Choroid plexus epithelial cell (primary cell): ENCODE measurements around the gene KIRREL1.

Source experiments
- DNase-seq: peaks from one replicate; pipeline ENCODE4 v3.0.0-alpha.2; 2010; ENCODE audit warnings: low read depth
- H3K4me3 ChIP-seq: 2 replicates; pipeline ENCODE4 v1.5.1; 2011; ENCODE audit warnings: low read depth, mild to moderate bottlenecking, control low read depth, low read length, moderate library complexity
- CTCF ChIP-seq: conservative IDR thresholded peaks from 2 replicates; pipeline ENCODE4 v1.5.1; 2011; ENCODE audit warnings: low read depth, mild to moderate bottlenecking, control low read depth, inconsistent platforms, low read length, moderate library complexity

KIRREL1 gene

GRCh38 chr1:158049853-158050252 lies 56.4 kb downstream of the KIRREL1 start:
- TF ChIP-seq CTCF = no peak
- no peak overlapping the region for H3K4me3 ChIP-seq
- DNase-seq = peak; percentile 15

- no peak overlapping the region for H3K4me3 ChIP-seq
- TF ChIP-seq CTCF = no peak
- peak; percentile 26 for DNase-seq
Observed at GRCh38 chr1:158053276-158053675, 59.8 kb downstream of the KIRREL1 start.

GRCh38 chr1:158054721-158055120 lies 61.3 kb downstream of the KIRREL1 start:
- TF ChIP-seq CTCF = no peak
- H3K4me3 ChIP-seq = no peak overlapping the region
- no peak for DNase-seq

GRCh38 chr1:158055854-158056253 lies 62.4 kb downstream of the KIRREL1 start:
- TF ChIP-seq CTCF = no peak
- no peak overlapping the region for H3K4me3 ChIP-seq
- no peak for DNase-seq

- H3K4me3 ChIP-seq = no peak overlapping the region
- no peak for TF ChIP-seq CTCF
- DNase-seq = no peak
Observed at GRCh38 chr1:158056498-158056897, 63.1 kb downstream of the KIRREL1 start.

GRCh38 chr1:158058237-158058985 lies 65.0 kb downstream of the KIRREL1 start:
- TF ChIP-seq CTCF = no peak
- no peak for DNase-seq
- H3K4me3 ChIP-seq = no peak overlapping the region

- no peak overlapping the region for H3K4me3 ChIP-seq
- no peak for TF ChIP-seq CTCF
- no peak for DNase-seq
Observed at GRCh38 chr1:158059984-158060383, 66.5 kb downstream of the KIRREL1 start.
